CD14-positive monocyte (primary cell): Measurements from ENCODE around the gene DUOXA2. TPM values are rescaled to one million over a fixed set of nuclear protein-coding genes. Genes with fewer than 3 reads are reported as not detected.

Source experiments
- DNase-seq, 3 donors: peaks; one replicate each; pipeline ENCODE4 v3.0.0-alpha.2; 2011 to 2022
- H2AFZ ChIP-seq: 2 replicates; pipeline ENCODE4 v1.6.0; 2012; ENCODE audit warnings: mild to moderate bottlenecking, low read depth, low read length, inconsistent platforms; ENCODE audit not compliant: insufficient read depth, poor library complexity, severe bottlenecking
- H3K27ac ChIP-seq, 2 donors: 1 replicate in 1 of 2; 2 replicates in 1 of 2; pipeline ENCODE4 v1.5.1; 2012 to 2013; ENCODE audit warnings: low read length in 2 of 2, control low read depth in 1 of 2, inconsistent platforms in 1 of 2, low read depth in 1 of 2, mild to moderate bottlenecking in 1 of 2
- H3K27me3 ChIP-seq, 2 donors: one replicate each; pipeline versions ENCODE4 v1.6.0 to v1.6.1; 2011 to 2013; ENCODE audit warnings: low read length in 2 of 2; ENCODE audit not compliant: control insufficient read depth in 2 of 2, insufficient read depth in 2 of 2
- H3K36me3 ChIP-seq, 2 donors: replicated peaks in 1 of 2; 1 replicate in 1 of 2; 2 replicates in 1 of 2; pipeline versions ENCODE4 v1.5.1 to v1.6.1; 2012 to 2013; ENCODE audit warnings: low read length in 2 of 2, control low read depth in 1 of 2, inconsistent platforms in 1 of 2, mild to moderate bottlenecking in 1 of 2; ENCODE audit not compliant: insufficient read depth in 2 of 2, control insufficient read depth in 1 of 2
- H3K4me1 ChIP-seq, 2 donors: 1 replicate in 1 of 2; 2 replicates in 1 of 2; pipeline versions ENCODE4 v1.5.1 to v1.6.1; 2012 to 2013; ENCODE audit warnings: low read length in 2 of 2, control low read depth in 1 of 2, inconsistent platforms in 1 of 2, mild to moderate bottlenecking in 1 of 2, moderate library complexity in 1 of 2; ENCODE audit not compliant: insufficient read depth in 2 of 2, control insufficient read depth in 1 of 2
- H3K4me2 ChIP-seq: replicated peaks from 2 replicates; pipeline ENCODE3; 2012; ENCODE audit warnings: low read length, moderate library complexity, mild to moderate bottlenecking; ENCODE audit not compliant: poor library complexity, severe bottlenecking; ENCODE audit errors: extremely low read depth
- H3K4me3 ChIP-seq, 3 experiments: fragments of 200-600 bp in 1 of 3; sonication (generic) in 1 of 3; replicated peaks in 1 of 3; 1 replicate in 2 of 3; 2 replicates in 1 of 3; pipeline ENCODE4 v1.5.1; 2011 to 2013; ENCODE audit warnings: low read length in 3 of 3, mild to moderate bottlenecking in 3 of 3, control low read depth in 2 of 3, low read depth in 2 of 3, inconsistent platforms in 1 of 3, moderate library complexity in 1 of 3
- H3K79me2 ChIP-seq: 2 replicates; pipeline ENCODE4 v1.6.0; 2012; ENCODE audit warnings: mild to moderate bottlenecking, control low read depth, inconsistent platforms, low read length, moderate library complexity; ENCODE audit not compliant: insufficient read depth
- H3K9ac ChIP-seq: 2 replicates; pipeline ENCODE4 v1.6.0; 2017; ENCODE audit warnings: low read length, mild to moderate bottlenecking; ENCODE audit not compliant: insufficient read depth, poor library complexity, severe bottlenecking
- H3K9me3 ChIP-seq, 2 donors: replicated peaks in 1 of 2; 1 replicate in 1 of 2; 2 replicates in 1 of 2; pipeline versions ENCODE4 v1.5.1 to v1.6.1; 2012 to 2013; ENCODE audit warnings: low read length in 2 of 2, control low read depth in 1 of 2; ENCODE audit not compliant: control insufficient read depth in 1 of 2, insufficient read depth in 1 of 2
- H4K20me1 ChIP-seq: 2 replicates; pipeline ENCODE4 v1.6.0; 2012; ENCODE audit warnings: mild to moderate bottlenecking, low read length, control low read depth, moderate library complexity; ENCODE audit not compliant: insufficient read depth
- H3K27ac Mint-ChIP-seq, 7 donors: one replicate each; pipeline ENCODE4 v1.8.0; 2020; ENCODE audit warnings: mild to moderate bottlenecking in 7 of 7, mixed read lengths in 7 of 7, moderate library complexity in 6 of 7, inconsistent platforms in 2 of 7
- H3K27me3 Mint-ChIP-seq, 3 donors: one replicate each; pipeline ENCODE4 v1.8.0; 2021 to 2022; ENCODE audit warnings: low read depth in 3 of 3, mild to moderate bottlenecking in 3 of 3, mixed read lengths in 3 of 3, moderate library complexity in 3 of 3, inconsistent platforms in 1 of 3
- H3K36me3 Mint-ChIP-seq, 2 donors: one replicate each; pipeline ENCODE4 v1.8.0; 2020; ENCODE audit warnings: mixed read lengths in 2 of 2, inconsistent platforms in 1 of 2, mild to moderate bottlenecking in 1 of 2
- H3K4me1 Mint-ChIP-seq: one replicate; pipeline ENCODE4 v1.8.0; 2020; ENCODE audit warnings: mild to moderate bottlenecking, mixed read lengths
- H3K4me3 Mint-ChIP-seq, 2 donors: one replicate each; pipeline ENCODE4 v1.8.0; 2020; ENCODE audit warnings: mild to moderate bottlenecking in 2 of 2, mixed read lengths in 2 of 2, moderate library complexity in 1 of 2
- H3K9me3 Mint-ChIP-seq, 7 donors: one replicate each; pipeline ENCODE4 v1.8.0; 2020 to 2022; ENCODE audit warnings: mixed read lengths in 7 of 7, mild to moderate bottlenecking in 6 of 7, moderate library complexity in 6 of 7, inconsistent platforms in 2 of 7
- WGBS: methylation state at CpG from one replicate; pipeline ENCODE4 v1.1.5; 2013; ENCODE audit warnings: missing lambda C conversion rate; ENCODE audit not compliant: insufficient coverage; 5-methylcytosine and 5-hydroxymethylcytosine counted together
- intact Hi-C, 2 donors: fragments of 100-400 bp; cut with micrococcal nuclease; formaldehyde crosslinking; loops; one replicate each; pipeline versions ENCODE4 v1.15.0 to v1.15.1; 2023
- polyA plus RNA-seq, 3 donors: library from polyadenylated mRNA; depleted of rRNA in 1 of 3; unstranded in 2 of 3; stranded (reverse) in 1 of 3; fragments of 300-500 nt in 2 of 3; fragments of >200 nt in 1 of 3; fragmentation: Illumina TruSeq in 2 of 3; gene quantifications; 1 replicate in 2 of 3; 2 replicates in 1 of 3; pipeline ENCODE4 v1.2.3, GENCODE V29; 2012 to 2021
- TF ChIP-seq, protein P1 (sequence below): fragments of 200-600 bp; IDR thresholded peaks from one replicate; pipeline ENCODE4 v1.8.0; 2022; ENCODE audit warnings: antibody characterized with exemption, mild to moderate bottlenecking

Gene DUOXA2
- polyA plus RNA-seq, 3 donors, result not detected

DNA sequence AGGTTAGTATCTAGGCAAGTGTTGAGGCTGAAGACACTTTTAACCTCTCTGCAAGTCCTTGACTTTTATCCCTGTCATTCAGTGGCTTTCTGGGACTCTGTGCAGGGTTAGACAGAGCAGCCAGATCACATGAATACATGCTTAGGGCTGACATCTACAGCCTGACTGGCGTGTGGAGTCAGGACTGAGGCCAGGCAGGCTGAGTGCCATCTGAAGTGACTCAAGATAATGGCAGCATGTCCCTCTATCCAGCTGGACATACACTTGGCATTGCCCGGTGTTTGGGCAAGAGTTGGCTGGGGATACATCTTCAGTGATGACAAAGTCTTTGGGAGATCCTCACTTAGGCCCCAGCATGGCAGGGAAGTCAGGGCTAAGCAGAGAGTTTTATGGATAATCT is 22.6 kb upstream of the DUOXA2 start:
- Histone ChIP-seq H2AFZ (no peak overlapping the region), H4K20me1 (no peaks in the 10 kb centered on the region), H3K27me3 (no peaks in the 10 kb centered on the region), H3K9me3 (no peaks in the 10 kb centered on the region), H3K9ac (no peak overlapping the region), H3K4me1 (no peaks in the 10 kb centered on the region), H3K36me3 (no peaks in the 10 kb centered on the region), H3K79me2 (no peaks in the 10 kb centered on the region), H3K4me3 (no peak overlapping the region), H3K4me2 (no peak overlapping the region), H3K27ac (no peak overlapping the region)
- H3K4me3 Mint-ChIP-seq, result no peak overlapping the region
- no peak for DNase-seq
- TF ChIP-seq, protein P1, sequence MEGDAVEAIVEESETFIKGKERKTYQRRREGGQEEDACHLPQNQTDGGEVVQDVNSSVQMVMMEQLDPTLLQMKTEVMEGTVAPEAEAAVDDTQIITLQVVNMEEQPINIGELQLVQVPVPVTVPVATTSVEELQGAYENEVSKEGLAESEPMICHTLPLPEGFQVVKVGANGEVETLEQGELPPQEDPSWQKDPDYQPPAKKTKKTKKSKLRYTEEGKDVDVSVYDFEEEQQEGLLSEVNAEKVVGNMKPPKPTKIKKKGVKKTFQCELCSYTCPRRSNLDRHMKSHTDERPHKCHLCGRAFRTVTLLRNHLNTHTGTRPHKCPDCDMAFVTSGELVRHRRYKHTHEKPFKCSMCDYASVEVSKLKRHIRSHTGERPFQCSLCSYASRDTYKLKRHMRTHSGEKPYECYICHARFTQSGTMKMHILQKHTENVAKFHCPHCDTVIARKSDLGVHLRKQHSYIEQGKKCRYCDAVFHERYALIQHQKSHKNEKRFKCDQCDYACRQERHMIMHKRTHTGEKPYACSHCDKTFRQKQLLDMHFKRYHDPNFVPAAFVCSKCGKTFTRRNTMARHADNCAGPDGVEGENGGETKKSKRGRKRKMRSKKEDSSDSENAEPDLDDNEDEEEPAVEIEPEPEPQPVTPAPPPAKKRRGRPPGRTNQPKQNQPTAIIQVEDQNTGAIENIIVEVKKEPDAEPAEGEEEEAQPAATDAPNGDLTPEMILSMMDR, result no peak
- intact Hi-C loops, result no loop called here
- no peak overlapping the region for H3K27ac Mint-ChIP-seq
- H3K27me3 Mint-ChIP-seq, result peaks cover 0 to 9% (median 3%) of the 10 kb centered on the region in 3 donors
- WGBS, result 100% methylated on average over 2 of the region's 2 CpGs
- H3K4me1 Mint-ChIP-seq, result peaks cover 2% of the 10 kb centered on the region
- H3K9me3 Mint-ChIP-seq, result no peaks in the 10 kb centered on the region
- H3K36me3 Mint-ChIP-seq, result no peaks in the 10 kb centered on the region

DNA sequence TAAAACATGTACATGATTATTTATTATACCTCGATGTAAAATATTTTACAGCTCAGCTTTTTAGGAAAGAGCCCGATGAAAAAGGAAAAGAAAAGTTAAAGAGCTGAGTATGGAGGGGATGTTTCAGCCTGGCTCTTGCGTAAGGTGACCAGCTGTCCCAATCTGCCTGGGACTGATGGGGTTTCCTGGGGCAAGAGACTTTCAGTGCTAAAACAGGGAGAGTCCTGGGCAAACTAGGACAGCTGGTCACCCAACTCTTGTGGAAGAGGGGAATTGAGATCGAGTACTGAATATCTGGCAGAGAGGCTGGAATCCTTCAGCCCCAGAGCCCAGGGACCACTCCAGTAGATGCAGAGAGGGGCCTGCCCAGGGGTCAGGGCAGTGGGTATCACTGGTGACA is 21.1 kb upstream of the DUOXA2 start:
- H3K27ac Mint-ChIP-seq, result no peak overlapping the region
- WGBS, result 82% methylated on average over 3 of the region's 4 CpGs
- H2AFZ ChIP-seq, result no peak overlapping the region

More for the DNA sequence above, 21.1 kb upstream of the DUOXA2 start:
- Histone ChIP-seq H3K27me3 (no peaks in the 10 kb centered on the region), H3K9me3 (no peaks in the 10 kb centered on the region), H3K36me3 (no peaks in the 10 kb centered on the region), H3K79me2 (no peaks in the 10 kb centered on the region), H3K27ac (no peak overlapping the region), H3K4me3 (no peak overlapping the region), H3K4me1 (no peaks in the 10 kb centered on the region), H3K9ac (no peak overlapping the region), H3K4me2 (no peak overlapping the region), H4K20me1 (no peaks in the 10 kb centered on the region)
- TF ChIP-seq, protein P1, result no peak
- Mint-ChIP-seq H3K9me3 (no peaks in the 10 kb centered on the region), H3K4me3 (no peak overlapping the region), H3K36me3 (no peaks in the 10 kb centered on the region), H3K27me3 (peaks cover 0 to 11% (median 0%) of the 10 kb centered on the region in 3 donors), H3K4me1 (peaks cover 2% of the 10 kb centered on the region)
- no peak for DNase-seq
- intact Hi-C loops, result no loop called here
